GM18868 (cell line): ENCODE results near the gene UROS.

Experiments used
- ATAC-seq: cut with Tn5 transposase; IDR thresholded peaks from one replicate; pipeline ENCODE4 v1.9.1; 2021; ENCODE audit warnings: mild to moderate bottlenecking, moderate library complexity; ENCODE audit not compliant: unreplicated experiment

UROS gene

GRCh38 chr10:125769175-125769574 is 53.9 kb downstream of the UROS start:
- ATAC-seq: no peak

- no peak for ATAC-seq
Observed at GRCh38 chr10:125768219-125768855, 54.7 kb downstream of the UROS start.

- ATAC-seq: no peak
Observed at GRCh38 chr10:125766511-125766910, 56.5 kb downstream of the UROS start.

- no peak for ATAC-seq
Observed at GRCh38 chr10:125765835-125766234, 57.2 kb downstream of the UROS start.

GRCh38 chr10:125762692-125763648 is 60.1 kb downstream of the UROS start:
- no peak for ATAC-seq

- ATAC-seq: no peak
Observed at GRCh38 chr10:125761961-125762360, 61.1 kb downstream of the UROS start.

GRCh38 chr10:125757742-125758141 is 65.3 kb downstream of the UROS start:
- ATAC-seq: no peak

- ATAC-seq: no peak
Observed at GRCh38 chr10:125756853-125757487, 66.1 kb downstream of the UROS start.

GRCh38 chr10:125756196-125756595 is 66.9 kb downstream of the UROS start:
- no peak for ATAC-seq

GRCh38 chr10:125747417-125747816 is 75.6 kb downstream of the UROS start:
- no peak for ATAC-seq

- ATAC-seq: no peak
Observed at GRCh38 chr10:125744909-125745308, 78.1 kb downstream of the UROS start.

- no peak for ATAC-seq
Observed at GRCh38 chr10:125742465-125742864, 80.6 kb downstream of the UROS start.

- ATAC-seq: no peak
Observed at GRCh38 chr10:125739994-125740679, 82.9 kb downstream of the UROS start.
